Lower lobe of right lung (tissue), 2 donors: ENCODE results near the gene FLOT2. TPM values are rescaled to one million over a fixed set of nuclear protein-coding genes. Genes with fewer than 3 reads are reported as not detected.

Experiments
- ATAC-seq, 2 donors: fragments of 200-7000 bp; cut with Tn5 transposase; one replicate each; pipeline ENCODE4 v1.9.1; 2020 to 2022; ENCODE audit warnings: mild to moderate bottlenecking in 2 of 2, moderate library complexity in 2 of 2
- DNase-seq: peaks from one replicate; pipeline ENCODE4 v3.0.0-alpha.2; 2020
- H3K27ac ChIP-seq: fragments of 200-600 bp; one replicate; pipeline ENCODE4 v1.8.0; 2022
- H3K27me3 ChIP-seq: fragments of 200-600 bp; one replicate; pipeline ENCODE4 v1.8.0; 2022; ENCODE audit warnings: low read depth
- H3K36me3 ChIP-seq: fragments of 200-600 bp; one replicate; pipeline ENCODE4 v1.8.0; 2022; ENCODE audit warnings: mild to moderate bottlenecking
- H3K4me1 ChIP-seq: fragments of 200-600 bp; one replicate; pipeline ENCODE4 v1.8.0; 2022
- H3K4me3 ChIP-seq: fragments of 200-600 bp; one replicate; pipeline ENCODE4 v1.8.0; 2022; ENCODE audit warnings: mild to moderate bottlenecking
- H3K9me3 ChIP-seq: fragments of 200-600 bp; one replicate; pipeline ENCODE4 v1.8.0; 2022
- CTCF ChIP-seq: fragments of 200-600 bp; IDR thresholded peaks from one replicate; pipeline ENCODE4 v1.8.0; 2022; ENCODE audit warnings: antibody characterized with exemption, mild to moderate bottlenecking
- intact Hi-C: fragments of 100-400 bp; cut with DNase I; formaldehyde crosslinking; loops from one replicate; pipeline ENCODE4 v1.11.0; 2022
- total RNA-seq: library from RNA; stranded (reverse); fragmentation: NEBNext Ultra II Directional; extraction: Animal tissue kit (Norgen Biotek cat#: 25700); gene quantifications from one replicate; pipeline ENCODE4 v1.2.1, GENCODE V29; 2021
- donor health status: DM: no; HTN: yes; CAD: no; lungs with severe emphysema.

FLOT2 gene
- total RNA-seq, 1 donor from 2014 or later = 170 TPM

DNA sequence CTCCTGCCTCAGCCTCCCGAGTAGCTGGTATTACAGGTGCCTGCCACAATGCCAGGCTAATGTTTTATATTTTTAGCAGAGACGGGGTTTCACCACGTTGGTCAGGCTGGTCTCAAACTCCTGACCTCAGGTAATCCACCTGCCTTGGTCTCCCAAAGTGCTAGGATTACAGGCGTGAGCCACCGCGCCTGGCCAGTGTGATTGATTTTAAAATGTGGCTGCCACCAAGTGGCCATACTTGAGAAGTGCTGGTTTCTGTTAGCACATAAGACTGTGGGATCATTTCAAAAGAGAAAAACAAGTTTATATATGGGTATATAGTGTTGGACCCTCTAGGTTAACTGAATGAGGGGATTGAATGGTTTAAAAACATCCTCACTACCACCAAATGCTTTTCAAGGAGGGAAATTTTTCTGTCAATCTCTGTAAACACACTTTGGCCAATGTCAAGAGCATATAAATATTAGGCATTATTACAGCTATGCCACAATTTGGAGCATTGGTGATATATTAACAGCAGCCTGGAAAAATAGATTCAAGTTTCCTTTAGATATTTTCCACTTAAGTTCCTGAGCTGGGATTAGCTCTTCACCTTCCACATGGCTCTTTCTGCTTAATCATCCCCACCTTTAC lies 18.9 kb upstream of the FLOT2 start:
- Histone ChIP-seq H3K27me3 (no peaks in the 10 kb centered on the region), H3K4me3 (no peak overlapping the region), H3K4me1 (peaks cover 15% of the 10 kb centered on the region), H3K36me3 (peaks cover 99% of the 10 kb centered on the region), H3K27ac (no peak overlapping the region), H3K9me3 (no peaks in the 10 kb centered on the region)
- peak; percentile 75 for TF ChIP-seq CTCF
- ATAC-seq (peak; percentile 69 to 80), DNase-seq (peak; percentile 55)
- intact Hi-C loops = loop anchor here (10.0 kb wide), 1 partner anchor 152 kb away; no protein-coding TSS in a partner anchor

DNA sequence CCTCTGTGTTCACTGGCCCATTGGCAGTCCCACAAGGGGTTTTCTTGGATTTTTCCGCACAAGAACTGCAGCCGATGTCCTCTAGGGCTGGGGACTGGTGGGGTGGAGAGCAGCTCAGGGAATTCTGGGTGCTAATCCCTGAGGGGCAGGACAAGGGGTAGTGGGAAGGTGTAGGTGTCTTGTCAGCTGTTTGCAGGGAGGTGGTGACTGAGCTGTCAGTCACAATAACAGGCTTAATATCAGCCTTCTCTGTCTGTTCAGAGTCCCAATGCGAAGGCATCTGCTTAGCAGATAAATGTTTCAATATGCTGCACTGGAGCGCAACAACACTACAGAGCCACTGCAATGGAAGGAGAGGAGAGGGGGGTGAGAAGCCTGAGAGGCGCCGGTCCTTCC lies 15.4 kb upstream of the FLOT2 start:
- TF ChIP-seq CTCF = no peak
- intact Hi-C loops = loop anchor here (10.0 kb wide), 1 partner anchor 148 kb away; no protein-coding TSS in a partner anchor
- no peak overlapping the region for H3K4me3 ChIP-seq
- H3K4me1 ChIP-seq = peaks cover 28% of the 10 kb centered on the region
- DNase-seq (no peak), ATAC-seq (no peak)
- no peaks in the 10 kb centered on the region for H3K27me3 ChIP-seq
- H3K27ac ChIP-seq = no peak overlapping the region
- no peaks in the 10 kb centered on the region for H3K9me3 ChIP-seq
- peaks cover 99% of the 10 kb centered on the region for H3K36me3 ChIP-seq

DNA sequence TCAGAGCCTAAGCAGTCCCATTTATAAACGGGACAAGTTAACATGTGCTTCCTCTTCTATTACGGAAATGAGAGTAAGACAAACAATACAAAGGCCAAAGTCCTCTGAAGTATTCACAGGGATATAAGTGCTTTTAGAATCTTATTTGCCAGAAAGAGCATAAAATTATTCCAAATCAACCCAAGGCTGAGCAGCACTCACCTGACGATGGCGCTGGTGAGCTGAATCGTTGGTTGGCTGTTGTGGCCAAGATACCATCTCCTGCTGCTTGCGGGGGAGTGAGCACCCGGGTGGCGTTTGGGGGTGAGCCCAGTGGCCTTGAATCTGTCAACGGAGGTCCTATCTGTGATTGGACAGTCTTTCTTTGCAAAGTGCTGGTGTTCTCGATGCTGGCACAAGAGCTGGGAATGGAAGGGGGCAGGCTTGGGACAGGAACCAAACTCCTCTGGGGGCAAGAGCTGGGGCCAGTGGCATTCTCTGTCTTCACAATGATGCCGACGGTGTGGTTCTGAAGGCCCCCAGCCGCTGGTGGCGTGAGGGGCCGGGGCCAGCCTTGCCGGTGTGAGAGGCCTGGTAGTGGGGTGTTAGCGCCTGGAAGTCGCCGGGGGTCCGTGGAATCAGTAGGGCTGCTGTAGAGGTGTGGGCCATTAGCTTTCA lies 14.9 kb upstream of the FLOT2 start:
- ATAC-seq = peak; percentile 4 to 53
- H3K9me3 ChIP-seq = no peaks in the 10 kb centered on the region
- intact Hi-C loops = loop anchor here (10.0 kb wide), 1 partner anchor 148 kb away; no protein-coding TSS in a partner anchor
- H3K27me3 ChIP-seq = no peaks in the 10 kb centered on the region
- no peak overlapping the region for H3K27ac ChIP-seq
- peak; percentile 43 for TF ChIP-seq CTCF
- peaks cover 99% of the 10 kb centered on the region for H3K36me3 ChIP-seq
- peaks cover 28% of the 10 kb centered on the region for H3K4me1 ChIP-seq
- H3K4me3 ChIP-seq = no peak overlapping the region
- peak; percentile 50 for DNase-seq

DNA sequence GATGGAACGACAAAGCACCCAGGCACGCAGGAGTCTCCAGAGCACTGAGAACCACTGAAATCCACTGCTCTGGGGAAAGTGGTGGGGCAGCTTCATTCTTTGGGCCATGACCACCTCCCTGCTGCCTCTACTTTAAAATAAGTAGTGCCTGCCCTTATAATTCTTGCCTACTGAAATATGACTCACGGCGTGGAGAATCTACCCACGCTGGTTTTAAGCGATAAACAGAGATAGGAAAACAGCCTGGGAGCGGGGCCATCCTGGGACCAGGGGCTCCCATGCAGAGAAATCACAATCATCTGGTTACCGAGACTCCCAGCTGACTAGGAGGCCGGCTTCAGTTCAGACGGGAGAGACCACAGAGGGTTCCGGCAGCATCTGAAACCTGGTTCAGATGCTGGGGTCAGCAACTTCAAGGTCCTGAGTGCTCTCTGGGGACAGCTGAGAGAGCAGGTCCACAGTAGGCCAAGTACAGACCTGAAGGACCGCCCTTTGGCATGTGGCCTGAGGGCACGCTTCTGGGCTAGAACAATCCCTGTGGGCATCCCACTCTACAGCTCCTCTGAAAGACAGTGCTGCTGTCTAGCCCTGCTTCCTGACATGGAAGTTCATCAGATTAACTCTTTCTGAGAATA lies 14.0 kb upstream of the FLOT2 start:
- H3K36me3 ChIP-seq = peaks cover 98% of the 10 kb centered on the region
- ATAC-seq (no peak), DNase-seq (no peak)
- no peaks in the 10 kb centered on the region for H3K27me3 ChIP-seq
- H3K4me1 ChIP-seq = peaks cover 28% of the 10 kb centered on the region
- peak overlapping the region; percentile 49 for H3K27ac ChIP-seq
- TF ChIP-seq CTCF = no peak
- no peak overlapping the region for H3K4me3 ChIP-seq
- intact Hi-C loops = loop anchor here (10.0 kb wide), 1 partner anchor 147 kb away; no protein-coding TSS in a partner anchor
- H3K9me3 ChIP-seq = no peaks in the 10 kb centered on the region

DNA sequence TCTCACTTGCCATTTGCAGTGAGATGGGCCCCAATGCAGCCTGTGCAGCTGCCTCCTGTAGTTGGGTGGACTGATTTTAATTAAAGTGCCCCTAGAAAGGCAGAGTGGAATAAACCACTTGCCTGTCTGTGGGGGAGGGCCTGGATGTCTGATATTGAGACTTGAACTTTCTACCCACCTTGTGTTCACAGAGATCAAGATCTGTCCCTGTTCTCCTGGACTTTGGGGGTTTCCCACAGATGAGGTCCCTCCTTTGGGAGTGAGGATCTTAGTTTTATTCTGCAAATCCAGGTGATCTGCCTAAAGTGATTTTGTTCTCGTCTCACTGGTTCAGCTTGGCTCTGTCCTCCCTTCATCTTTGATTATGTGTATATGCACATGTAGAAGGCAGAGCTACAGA lies 13.0 kb upstream of the FLOT2 start:
- no peak for ATAC-seq
- peaks cover 98% of the 10 kb centered on the region for H3K36me3 ChIP-seq
- DNase-seq = no peak
- TF ChIP-seq CTCF = no peak
- intact Hi-C loops = loop anchor here (10.0 kb wide), 1 partner anchor 146 kb away; no protein-coding TSS in a partner anchor
- peaks cover 28% of the 10 kb centered on the region for H3K4me1 ChIP-seq
- H3K4me3 ChIP-seq = no peak overlapping the region
- no peaks in the 10 kb centered on the region for H3K27me3 ChIP-seq
- H3K27ac ChIP-seq = no peak overlapping the region
- H3K9me3 ChIP-seq = no peaks in the 10 kb centered on the region
